ENCODE results near the gene GRID1. TPM values are rescaled to one million over a fixed set of nuclear protein-coding genes. Genes with fewer than 3 reads are reported as not detected.

Gene GRID1
- total RNA-seq, 2 donors from 2014 or later = 4.4 to 5.6 TPM

DNA sequence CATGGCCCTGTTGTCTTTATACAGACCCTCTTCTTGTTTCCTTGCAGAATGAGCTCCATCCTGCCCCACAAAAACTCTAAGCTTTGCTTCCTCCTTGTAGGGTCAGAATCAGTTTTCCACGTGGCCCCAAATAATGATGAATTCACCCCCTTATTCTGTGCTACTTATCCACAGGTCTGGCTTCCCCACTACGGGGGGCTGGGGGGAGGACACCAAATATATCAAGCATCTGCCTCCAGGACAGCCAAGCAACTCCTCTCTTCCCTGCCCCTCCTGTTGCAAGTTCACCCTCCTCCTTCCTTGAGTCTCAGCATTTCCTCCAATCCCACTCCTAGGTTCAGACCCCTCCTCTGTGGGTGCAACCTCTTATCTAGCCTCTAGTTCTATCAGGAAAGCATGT lies 743.3 kb downstream of the GRID1 start:
- DNase-seq (ENCODE audit: low spot score) = no peak
- intact Hi-C loops (cut with DNase I) = no loop called here

DNA sequence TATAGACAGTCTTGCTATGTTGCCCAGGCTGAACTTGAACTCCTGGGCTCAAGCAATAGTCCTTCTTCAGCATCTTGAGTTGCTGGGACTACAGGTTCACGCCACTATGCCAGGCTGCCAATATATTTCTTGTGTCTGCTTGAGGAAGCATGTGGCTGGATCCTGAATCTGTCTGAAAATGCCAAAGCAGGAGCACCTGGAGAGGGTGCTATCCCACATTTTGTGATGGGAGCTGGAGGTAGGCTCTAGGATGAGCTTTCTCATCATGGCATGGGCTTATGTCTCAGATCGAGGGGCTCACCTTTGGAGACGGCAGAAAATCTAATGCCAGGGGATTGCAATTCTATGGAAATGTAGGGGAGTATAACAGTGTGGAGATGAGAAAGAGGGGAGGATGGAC lies 744.2 kb downstream of the GRID1 start:
- intact Hi-C loops (cut with DNase I) = no loop called here

DNA sequence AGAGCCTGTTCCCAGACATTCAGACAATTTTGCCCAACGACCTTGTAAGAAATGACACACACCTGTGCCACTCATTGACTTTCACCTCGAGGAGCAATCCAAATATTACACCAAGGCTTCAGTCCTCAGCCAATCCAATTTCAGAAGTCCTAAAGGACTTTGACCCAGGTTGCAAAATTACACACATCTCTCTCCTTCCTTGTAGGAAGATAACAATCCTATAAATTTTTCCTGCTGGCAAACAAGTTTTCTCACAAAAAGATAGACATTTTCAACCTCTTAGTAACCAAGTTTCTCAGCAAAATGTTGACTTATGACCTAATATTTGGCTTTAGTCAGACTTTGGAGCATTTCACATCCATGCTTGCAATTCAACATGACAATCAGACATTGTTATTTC lies 745.0 kb downstream of the GRID1 start:
- intact Hi-C loops (cut with DNase I) = no loop called here

More for the DNA sequence above, 744.2 kb downstream of the GRID1 start:
- DNase-seq (ENCODE audit: low spot score) = no peak

DNA sequence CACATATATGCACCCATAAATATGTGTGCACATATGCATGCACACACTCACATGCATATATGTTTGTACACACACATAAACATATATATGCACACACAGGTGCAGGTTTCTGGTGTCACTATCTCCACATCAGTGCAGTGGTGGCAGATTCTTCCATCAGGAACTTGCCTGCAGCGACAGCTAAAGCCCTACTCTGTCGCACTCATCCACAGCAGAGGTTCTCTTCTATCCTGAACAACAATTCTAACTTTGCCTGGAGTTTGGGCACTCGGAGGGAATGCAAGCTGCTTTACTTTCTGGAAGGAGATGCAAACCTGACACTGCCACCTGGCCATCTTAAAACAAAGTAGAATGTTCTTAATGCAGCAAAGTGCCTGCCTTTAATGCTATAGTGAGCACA lies 745.8 kb downstream of the GRID1 start:
- intact Hi-C loops (cut with DNase I) = no loop called here
- no peak for DNase-seq (ENCODE audit: low spot score)

More for the DNA sequence above, 745.0 kb downstream of the GRID1 start:
- no peak for DNase-seq (ENCODE audit: low spot score)

DNA sequence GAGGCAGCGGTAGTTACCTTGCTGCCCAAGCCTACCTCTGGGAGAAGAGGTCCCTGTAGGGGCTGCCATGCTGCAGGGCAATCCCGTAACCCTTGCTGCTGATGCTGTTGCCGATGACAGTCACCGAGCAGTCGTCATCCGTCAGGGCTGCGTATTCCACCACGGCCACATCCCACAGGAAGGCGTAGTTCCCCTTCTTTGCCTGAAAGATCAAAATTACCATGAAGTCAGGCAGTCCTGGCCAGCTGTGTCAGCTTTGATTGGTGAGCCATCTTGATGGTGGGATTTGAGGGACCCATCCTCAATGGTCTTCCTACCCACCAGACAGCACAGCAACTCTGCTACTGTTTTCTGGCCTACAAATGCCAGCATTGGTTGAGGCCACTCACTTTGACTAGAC lies 746.8 kb downstream of the GRID1 start:
- no peak for DNase-seq (ENCODE audit: low spot score)
- intact Hi-C loops (cut with DNase I) = no loop called here

DNA sequence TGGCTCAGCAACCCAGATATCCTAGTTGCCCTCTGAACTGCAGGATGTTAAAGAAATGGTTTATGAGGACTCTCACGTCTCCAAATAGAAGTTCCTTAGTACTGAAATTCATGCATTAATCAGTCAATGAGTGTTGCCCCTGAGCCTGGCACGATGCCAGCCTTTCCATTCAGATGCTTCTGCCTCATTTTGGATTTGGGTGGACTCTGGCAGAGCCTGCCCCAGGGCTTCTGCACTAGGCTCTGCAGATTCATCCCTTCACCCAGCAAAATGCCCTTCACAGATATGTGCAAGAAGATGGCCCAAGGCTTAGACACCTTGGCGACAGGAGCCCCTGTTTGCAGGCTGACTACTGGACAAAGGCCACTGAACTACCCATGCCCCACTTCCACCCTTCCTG lies 747.8 kb downstream of the GRID1 start:
- DNase-seq (ENCODE audit: low spot score) = no peak
- intact Hi-C loops (cut with DNase I) = no loop called here

DNA sequence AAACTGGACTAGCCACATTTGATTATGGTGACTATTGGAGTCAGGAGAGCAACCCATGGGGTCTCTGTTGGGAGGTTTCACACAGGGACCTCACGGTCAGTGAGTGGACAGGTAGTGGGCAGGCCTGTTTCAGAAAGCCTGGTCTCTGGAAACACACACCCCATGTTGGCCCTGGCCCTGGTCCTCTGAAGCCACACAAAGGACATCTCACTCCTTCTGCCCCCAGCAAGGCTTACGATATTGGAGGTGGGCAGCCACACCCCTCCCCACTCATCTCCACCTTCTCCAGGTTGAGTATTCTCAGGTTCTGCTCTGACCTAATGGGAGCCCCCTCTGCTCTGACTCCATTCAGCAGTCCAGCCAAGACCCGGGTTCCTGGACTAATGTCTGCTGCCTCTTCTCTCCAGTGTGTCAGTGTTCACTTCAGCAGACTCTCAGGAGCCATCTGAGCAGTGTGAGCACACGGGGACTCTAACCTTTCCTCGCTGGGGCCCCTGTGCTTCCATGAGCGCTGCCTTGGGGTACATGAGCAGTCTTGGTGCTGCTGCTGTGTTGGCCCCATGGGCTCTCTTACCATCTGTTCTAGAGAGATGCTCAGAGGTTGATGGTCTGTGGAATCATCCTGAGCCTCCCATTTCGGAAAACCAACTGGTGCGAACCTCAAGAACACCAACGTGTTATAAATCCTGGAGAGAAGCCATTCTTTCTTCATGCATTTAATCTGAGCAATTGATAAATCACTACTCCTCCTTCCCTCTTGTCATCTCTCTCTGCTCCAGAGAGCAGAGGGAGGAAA lies 748.6 kb downstream of the GRID1 start:
- DNase-seq (ENCODE audit: low spot score) = no peak
- intact Hi-C loops (cut with DNase I) = no loop called here

DNA sequence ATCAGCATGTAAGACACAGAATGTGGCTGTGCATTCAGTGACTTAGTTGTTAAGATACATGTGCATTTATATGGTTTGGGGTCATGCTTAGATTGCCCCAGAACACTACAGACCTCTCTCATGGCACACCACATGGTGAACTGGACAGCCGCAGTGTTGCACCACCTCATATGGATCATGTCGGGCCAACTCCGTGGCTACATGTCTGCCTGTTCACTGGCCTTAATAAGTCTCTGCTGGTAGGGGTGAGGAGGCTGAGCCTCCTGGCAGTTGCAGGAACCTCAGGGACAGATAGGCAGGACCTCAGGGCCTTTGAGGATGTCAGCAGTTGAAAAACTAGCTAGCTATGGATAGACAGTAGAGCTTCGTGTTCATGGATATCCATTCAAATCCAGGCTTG lies 751.0 kb downstream of the GRID1 start:
- intact Hi-C loops (cut with DNase I) = no loop called here

DNA sequence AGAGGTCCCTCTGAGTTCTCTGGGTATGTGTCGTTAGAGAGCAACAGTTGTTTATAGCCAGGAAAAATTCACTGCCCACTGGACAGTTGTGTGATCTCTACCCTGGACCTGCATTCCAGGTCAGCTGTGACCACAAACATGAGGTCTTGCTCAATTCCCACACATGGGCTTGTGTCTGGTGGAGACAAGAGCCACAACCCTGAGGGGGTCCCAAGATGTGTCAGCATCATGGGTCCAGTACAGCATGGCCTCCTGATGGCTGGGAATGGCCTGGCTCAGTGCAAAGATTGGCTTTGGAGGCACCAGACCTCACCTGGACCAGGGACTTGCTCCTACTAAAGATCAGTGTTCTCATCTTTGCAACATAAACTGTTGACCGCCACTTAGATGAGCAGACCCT lies 751.6 kb downstream of the GRID1 start:
- intact Hi-C loops (cut with DNase I) = no loop called here
- no peak for DNase-seq (ENCODE audit: low spot score)

More for the DNA sequence above, 751.0 kb downstream of the GRID1 start:
- DNase-seq (ENCODE audit: low spot score) = no peak

DNA sequence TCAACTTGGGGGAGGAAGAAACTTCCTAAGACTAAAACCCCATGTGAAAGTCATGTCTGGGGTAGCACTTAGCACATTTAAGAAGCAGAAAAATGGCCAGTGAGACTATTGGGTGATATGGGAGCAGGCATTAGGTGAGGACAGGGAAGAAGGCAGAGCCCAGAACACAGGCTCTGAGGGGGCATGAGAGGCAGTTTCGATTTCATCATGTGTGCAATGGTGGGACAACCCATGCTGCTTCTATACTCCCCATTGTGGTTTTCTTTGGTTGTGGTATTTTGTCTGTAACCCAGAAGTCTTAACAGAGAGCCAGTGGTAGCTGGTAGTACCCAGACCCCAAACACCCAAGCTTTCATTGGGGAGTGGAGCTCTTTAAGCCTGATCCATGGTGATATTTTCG lies 752.0 kb downstream of the GRID1 start:
- intact Hi-C loops (cut with DNase I) = no loop called here
- no peak for DNase-seq (ENCODE audit: low spot score)

DNA sequence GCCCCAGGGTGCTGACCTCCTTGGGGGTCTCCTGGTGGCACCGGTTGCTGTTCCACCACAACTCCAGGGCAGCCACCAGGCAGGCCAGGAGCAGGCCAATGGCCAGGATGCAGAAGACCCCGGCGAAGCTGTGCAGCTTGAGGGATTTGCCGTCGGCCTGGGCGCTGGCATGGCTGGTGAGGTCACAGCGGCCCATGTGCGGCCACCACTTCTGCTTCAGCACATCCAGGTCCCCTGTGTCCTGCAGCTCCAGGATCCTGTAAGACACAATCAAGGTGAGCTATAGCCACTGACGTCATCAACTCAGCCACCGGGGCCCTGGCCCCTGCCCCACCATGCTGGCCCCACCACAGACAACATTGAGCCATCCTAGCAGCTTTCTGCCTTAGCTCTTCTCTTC lies 753.2 kb downstream of the GRID1 start:
- DNase-seq (ENCODE audit: low spot score) = no peak
- intact Hi-C loops (cut with DNase I) = no loop called here

DNA sequence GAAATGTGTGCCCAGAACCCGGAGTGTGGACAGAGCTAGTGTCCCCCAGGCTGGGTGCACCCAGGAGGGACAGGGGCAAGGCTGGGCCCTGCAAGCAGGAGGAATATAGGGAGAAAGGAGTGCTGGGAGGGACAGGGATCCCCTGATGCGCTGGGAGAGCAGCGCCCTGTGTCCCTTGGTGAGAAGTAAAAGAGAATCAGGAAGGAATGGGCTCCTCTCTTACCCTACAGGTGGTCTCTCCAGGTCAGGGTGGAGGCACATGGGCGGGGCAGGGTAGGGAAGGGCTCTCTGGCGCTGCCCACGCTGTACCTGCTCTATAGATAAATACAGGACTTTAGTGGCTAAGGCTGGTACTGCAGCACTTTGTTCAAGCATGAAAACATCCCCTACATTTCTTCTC lies 753.8 kb downstream of the GRID1 start:
- intact Hi-C loops (cut with DNase I) = no loop called here
- no peak for DNase-seq (ENCODE audit: low spot score)

DNA sequence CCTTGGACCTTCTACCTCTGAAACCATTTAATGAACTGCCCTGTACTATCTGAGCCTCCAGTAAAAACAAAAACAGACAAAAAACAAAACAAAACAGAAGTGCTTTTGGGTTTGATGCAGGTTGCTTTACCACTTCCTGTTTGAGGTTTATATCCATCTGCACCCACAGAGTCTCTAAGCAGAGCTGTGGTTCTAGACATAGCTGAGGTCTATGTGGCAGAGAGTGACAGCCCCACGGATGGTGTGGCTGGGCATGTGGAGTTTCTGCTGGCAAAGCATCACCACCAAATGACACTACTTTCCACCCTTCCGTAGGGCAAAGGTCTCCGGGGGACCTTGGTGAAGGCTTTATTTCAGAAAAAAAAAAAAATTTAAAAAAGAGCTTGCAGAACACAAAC lies 754.2 kb downstream of the GRID1 start:
- intact Hi-C loops (cut with DNase I) = no loop called here

DNA sequence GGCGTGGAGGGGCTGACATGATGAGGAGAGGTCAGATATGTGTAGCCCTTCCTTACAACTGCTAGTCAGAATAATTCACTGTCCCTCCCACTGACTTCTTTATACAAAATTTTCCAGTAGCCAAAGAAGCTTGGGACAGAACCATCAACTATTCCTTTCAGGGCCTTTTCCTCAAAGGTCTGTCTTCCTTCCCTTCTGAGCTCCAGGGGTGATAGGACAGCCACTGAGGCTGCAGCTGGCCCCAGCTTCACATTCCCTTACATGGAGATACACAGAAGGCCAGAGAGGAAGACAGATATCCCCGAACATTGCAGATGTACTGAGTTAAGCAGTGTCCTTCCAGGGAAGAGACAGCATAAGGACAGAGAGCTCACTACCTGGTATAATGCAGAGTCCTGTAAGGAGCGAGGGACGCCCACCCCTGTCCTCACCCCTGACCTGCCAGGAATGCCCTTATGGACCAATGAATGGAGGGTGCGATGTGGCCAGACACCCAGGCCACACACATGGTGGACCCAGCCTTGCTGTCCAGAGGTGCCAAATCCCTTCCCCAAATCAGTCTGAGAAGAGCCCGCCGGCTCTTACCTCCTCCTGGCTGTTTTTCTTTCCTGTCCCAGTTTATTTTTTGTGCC lies 754.7 kb downstream of the GRID1 start:
- intact Hi-C loops (cut with DNase I) = loop anchor here in 1 of 2 donors (1.0 kb wide), 1 partner anchor 22 kb away; no protein-coding TSS in a partner anchor
- no peak for DNase-seq (ENCODE audit: low spot score)

More for the DNA sequence above, 754.2 kb downstream of the GRID1 start:
- no peak for DNase-seq (ENCODE audit: low spot score)

DNA sequence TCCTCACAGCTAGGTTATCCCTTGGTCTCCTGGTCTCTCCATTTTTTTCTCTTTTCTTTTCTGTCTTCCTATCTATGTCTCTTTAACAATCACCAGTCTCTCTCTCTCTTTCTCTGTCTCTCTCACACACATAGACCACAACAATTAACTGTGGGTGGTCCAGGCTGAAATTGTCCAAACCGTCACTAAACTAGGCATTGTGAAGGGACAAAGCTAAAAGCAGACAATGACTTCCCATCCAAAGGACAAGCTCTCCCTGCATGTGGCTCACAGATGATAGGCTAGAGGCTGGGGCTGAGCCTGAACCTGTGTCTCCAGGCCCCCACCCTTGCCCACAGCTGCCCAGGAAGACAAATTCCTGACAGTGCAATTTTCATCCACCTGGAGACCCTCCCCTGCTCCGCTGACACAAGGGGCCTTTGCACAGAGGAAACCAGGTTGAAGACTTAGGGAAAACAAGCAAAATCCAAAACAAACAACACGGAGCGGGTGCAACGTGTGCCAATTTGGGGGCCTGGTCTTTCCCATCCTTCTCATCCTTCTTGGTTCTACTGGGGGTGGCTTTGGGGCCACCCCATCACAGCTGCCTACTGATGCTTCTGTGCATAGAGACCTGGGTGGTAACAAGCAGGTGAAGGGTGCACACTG lies 755.4 kb downstream of the GRID1 start:
- intact Hi-C loops (cut with DNase I) = loop anchor here in 1 of 2 donors (1.0 kb wide), 1 partner anchor 23 kb away; no protein-coding TSS in a partner anchor
- DNase-seq (ENCODE audit: low spot score) = no peak

DNA sequence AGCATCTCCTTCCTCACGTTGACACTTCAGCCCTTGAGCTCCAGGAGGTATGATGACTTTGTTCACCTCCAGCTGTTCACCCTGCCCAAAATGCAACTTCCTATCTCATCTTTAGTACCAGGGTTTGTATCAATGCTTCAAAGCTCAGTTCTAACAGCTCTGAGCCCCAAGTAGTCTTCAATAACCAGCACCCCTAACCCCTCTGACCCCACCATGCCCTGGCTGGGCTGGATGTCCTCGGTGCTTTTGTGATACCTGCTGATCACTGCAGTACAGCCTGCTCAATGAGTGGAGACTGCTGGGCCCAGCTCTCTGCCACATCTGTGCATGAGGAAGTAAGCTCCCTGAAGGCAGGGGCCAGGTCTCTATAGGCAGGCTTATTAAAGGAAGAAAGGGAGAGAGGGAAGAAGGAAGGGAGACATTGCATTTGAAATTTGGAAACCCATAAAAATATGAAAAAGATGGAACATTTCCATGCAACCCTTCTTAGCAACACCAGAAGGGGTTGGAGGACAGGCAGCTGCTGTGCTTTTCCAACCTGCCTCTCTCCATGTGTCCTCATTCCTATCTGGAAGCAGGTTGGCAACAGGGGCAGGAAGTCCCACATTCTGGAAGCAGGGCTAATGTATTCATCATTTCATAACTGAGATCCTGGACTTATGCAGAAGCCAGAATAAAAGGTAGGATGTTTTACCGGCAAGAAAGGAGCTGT lies 756.1 kb downstream of the GRID1 start:
- intact Hi-C loops (cut with DNase I) = loop anchor here in 1 of 2 donors (1.0 kb wide), 1 partner anchor 24 kb away; no protein-coding TSS in a partner anchor
- no peak for DNase-seq (ENCODE audit: low spot score)

DNA sequence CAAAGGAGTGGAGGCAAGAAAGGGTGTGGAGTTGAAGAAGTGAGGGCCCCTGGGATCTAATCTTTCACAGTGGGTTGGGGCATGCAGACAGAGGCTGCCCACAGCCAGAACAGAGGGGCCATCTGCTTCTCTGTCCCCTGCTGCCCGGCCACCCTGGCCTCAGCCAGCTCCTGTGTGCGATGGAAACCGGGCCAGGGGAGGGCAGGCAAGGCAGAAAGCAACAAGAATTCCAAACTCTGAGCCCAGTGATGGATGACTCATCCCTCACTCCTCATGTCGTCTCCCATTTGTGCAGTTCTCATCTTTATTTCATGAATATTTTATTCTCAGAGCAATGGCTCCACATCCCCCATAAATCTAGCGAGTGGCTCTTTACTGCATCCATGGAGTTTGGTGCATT lies 757.1 kb downstream of the GRID1 start:
- intact Hi-C loops (cut with DNase I) = no loop called here

DNA sequence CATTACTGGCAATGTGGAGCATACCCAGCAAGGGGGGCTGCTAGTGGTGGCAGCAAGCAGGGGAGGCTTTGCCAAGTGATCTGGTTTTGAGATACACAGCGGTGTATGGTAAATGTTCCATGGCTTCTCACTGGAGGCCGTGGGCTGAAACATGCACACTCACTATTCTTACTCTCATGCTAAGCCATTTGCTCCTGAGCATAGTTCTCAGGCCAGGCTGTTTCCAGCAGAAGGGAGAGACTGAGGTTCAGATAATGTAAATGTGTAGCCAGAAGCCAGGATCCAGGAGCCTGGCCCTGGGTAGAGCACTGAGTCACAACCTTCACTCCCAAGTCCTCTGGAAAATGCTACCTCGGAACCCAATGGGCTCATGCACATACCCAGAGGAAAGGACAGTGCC lies 757.9 kb downstream of the GRID1 start:
- DNase-seq (ENCODE audit: low spot score) = no peak
- intact Hi-C loops (cut with DNase I) = no loop called here

More for the DNA sequence above, 757.1 kb downstream of the GRID1 start:
- DNase-seq (ENCODE audit: low spot score) = no peak

DNA sequence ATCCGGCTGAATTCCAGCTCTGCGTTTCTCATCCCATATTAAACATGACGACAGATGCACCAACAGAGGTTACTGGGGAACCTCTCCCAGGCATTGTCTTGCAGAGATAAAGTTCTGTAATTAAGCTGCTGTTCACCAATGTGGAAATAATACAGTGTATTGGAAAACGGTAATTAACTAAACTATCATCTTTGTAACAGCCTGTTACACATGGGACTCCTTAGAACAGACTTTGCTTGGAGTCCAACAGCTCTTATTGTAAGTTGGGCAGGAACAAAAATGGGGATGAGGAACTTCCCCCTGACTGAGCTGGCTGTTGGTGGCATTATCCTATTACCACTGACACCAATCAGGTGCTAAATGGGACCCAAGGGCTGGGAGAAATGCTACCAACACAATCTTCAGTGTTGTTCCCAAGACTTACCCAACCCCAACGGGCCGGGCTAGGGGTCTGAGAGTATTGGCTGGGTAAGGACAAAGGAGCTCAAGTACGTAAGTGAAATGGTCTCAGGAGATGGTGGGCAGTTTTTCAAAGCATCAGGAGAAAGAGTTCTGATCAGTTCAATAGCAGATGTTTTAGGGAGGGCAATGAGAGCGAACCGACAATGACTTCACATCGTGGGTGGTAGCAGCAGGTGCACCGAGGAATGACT lies 759.4 kb downstream of the GRID1 start:
- intact Hi-C loops (cut with DNase I) = no loop called here
- DNase-seq (ENCODE audit: low spot score) = no peak

All from posterior vena cava (tissue), 2 donors.